Progenitor cell of endocrine pancreas (in vitro differentiated cells): ENCODE results near the gene CHST15. TPM values are rescaled to one million over a fixed set of nuclear protein-coding genes. Genes with fewer than 3 reads are reported as not detected.

Experiments
- DNase-seq: peaks from one replicate; pipeline ENCODE4 v3.0.0; 2021; ENCODE audit warnings: low spot score; ENCODE audit not compliant: unreplicated experiment
- H3K27ac Mint-ChIP-seq: 2 replicates; pipeline ENCODE4 v1.8.0; 2021; ENCODE audit warnings: mild to moderate bottlenecking, moderate library complexity, mixed read lengths
- H3K27me3 Mint-ChIP-seq: 2 replicates; pipeline ENCODE4 v1.8.0; 2021; ENCODE audit warnings: mixed read lengths
- H3K36me3 Mint-ChIP-seq: 2 replicates; pipeline ENCODE4 v1.8.0; 2022; ENCODE audit warnings: mixed read lengths; ENCODE audit not compliant: insufficient read depth
- H3K4me1 Mint-ChIP-seq: 2 replicates; pipeline ENCODE4 v1.8.0; 2021; ENCODE audit warnings: low read depth, mixed read lengths
- H3K4me3 Mint-ChIP-seq: 2 replicates; pipeline ENCODE4 v1.8.0; 2021; ENCODE audit warnings: low read depth, mild to moderate bottlenecking, moderate library complexity, mixed read lengths
- H3K9me3 Mint-ChIP-seq: 2 replicates; pipeline ENCODE4 v1.8.0; 2021; ENCODE audit warnings: low read depth, mixed read lengths
- total RNA-seq: library from RNA; stranded (reverse); gene quantifications from 2 replicates; pipeline ENCODE4 v1.2.1, GENCODE V29; 2021
- TF ChIP-seq, protein P1 (sequence below): fragments of 200-600 bp; sonication (generic); IDR thresholded peaks from one replicate; pipeline ENCODE4 v1.5.0; 2021; ENCODE audit warnings: antibody characterized with exemption, mild to moderate bottlenecking; ENCODE audit not compliant: unreplicated experiment

CHST15 gene
- total RNA-seq, 1 donor from 2014 or later = 7.9 TPM

DNA sequence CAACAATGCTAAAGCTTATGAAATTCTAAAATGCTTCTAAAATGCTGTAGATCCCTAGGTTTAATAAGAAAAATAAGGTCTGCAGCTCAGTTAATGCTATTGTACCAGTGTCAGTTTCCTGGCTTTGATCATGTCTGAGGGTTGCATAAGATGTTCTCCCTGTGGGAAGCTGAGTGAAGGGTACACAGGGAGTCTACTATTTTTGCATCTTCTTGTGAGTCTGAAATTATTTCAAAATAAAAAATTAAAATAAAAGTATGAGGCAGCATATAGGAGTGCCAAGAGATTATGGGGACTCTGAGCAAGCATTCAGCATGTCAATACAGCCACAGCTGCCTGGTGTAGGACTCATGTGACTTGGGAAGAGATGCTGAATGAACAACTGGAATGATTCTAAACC, 14.7 kb downstream of the CHST15 start:
- Mint-ChIP-seq H3K27me3 (peaks cover 13% of the 10 kb centered on the region), H3K4me3 (no peak overlapping the region)
- DNase-seq = no peak

DNA sequence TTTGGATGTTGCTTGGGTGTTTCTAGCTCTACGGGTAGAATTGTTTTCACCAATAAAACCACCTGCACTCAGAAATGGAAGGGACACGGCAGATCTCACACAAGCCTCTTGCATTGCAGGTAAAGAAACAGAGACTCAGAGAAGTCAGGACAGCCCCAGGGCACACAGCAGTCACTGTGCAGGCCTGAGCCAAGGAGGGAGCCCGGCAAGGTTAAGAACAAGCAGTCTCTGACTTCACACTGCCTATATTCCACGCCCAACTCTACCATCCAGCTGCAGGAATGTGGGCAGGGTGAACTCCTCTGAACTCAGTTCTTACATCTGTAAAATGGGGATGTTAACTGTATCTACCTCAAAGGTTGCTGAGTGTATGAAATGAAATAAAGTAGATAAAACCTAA, 15.4 kb downstream of the CHST15 start:
- DNase-seq = no peak
- H3K4me3 Mint-ChIP-seq = no peak overlapping the region
- peaks cover 13% of the 10 kb centered on the region for H3K27me3 Mint-ChIP-seq
- no peak overlapping the region for H3K27ac Mint-ChIP-seq
- H3K9me3 Mint-ChIP-seq = no peaks in the 10 kb centered on the region
- no peaks in the 10 kb centered on the region for H3K36me3 Mint-ChIP-seq
- TF ChIP-seq, protein P1, sequence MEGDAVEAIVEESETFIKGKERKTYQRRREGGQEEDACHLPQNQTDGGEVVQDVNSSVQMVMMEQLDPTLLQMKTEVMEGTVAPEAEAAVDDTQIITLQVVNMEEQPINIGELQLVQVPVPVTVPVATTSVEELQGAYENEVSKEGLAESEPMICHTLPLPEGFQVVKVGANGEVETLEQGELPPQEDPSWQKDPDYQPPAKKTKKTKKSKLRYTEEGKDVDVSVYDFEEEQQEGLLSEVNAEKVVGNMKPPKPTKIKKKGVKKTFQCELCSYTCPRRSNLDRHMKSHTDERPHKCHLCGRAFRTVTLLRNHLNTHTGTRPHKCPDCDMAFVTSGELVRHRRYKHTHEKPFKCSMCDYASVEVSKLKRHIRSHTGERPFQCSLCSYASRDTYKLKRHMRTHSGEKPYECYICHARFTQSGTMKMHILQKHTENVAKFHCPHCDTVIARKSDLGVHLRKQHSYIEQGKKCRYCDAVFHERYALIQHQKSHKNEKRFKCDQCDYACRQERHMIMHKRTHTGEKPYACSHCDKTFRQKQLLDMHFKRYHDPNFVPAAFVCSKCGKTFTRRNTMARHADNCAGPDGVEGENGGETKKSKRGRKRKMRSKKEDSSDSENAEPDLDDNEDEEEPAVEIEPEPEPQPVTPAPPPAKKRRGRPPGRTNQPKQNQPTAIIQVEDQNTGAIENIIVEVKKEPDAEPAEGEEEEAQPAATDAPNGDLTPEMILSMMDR = no peak
- peaks cover 3% of the 10 kb centered on the region for H3K4me1 Mint-ChIP-seq

More for the DNA sequence above, 14.7 kb downstream of the CHST15 start:
- Mint-ChIP-seq H3K36me3 (no peaks in the 10 kb centered on the region), H3K4me1 (peaks cover 3% of the 10 kb centered on the region), H3K9me3 (no peaks in the 10 kb centered on the region), H3K27ac (no peak overlapping the region)
- TF ChIP-seq, protein P1 = no peak

DNA sequence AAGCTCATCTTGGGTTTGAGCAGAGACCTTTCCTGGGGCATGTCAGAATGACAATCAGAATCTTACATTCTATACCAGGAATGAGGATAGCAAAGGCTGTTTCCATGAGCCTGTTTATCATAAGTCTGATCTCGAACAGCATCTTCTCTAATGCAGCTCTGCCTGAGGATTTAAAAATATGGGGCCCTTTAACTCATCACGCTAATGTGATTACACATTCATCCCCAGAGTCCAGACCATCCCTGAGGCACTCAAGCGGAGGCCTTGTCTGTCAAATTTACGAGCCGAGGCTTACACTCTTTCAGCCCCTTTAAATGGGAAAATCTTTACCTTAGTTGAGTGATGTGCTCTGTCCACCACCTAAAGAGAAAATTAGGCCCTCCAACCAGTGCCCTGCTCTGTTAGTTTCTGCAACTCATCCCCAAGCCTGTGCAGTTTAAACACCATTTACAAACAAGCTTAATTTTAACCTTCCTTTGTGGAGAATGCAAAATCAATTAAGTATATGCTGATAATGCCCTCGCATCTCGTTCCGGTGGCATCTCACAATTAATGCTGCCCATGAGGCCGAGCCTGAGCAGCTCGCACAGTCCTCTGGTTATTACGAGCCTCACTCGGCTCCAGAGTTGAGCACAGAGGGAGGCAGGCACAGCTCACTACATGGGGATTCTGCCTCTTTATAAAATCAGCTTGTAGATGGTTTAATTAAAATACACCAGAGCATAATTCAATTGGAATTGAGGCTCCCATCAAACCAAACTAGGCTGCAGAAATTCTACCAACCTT, 16.0 kb downstream of the CHST15 start:
- DNase-seq = no peak
- Mint-ChIP-seq H3K9me3 (no peaks in the 10 kb centered on the region), H3K27ac (no peak overlapping the region), H3K4me3 (no peak overlapping the region), H3K27me3 (peaks cover 13% of the 10 kb centered on the region), H3K36me3 (no peaks in the 10 kb centered on the region), H3K4me1 (peaks cover 3% of the 10 kb centered on the region)
- TF ChIP-seq, protein P1 = no peak

DNA sequence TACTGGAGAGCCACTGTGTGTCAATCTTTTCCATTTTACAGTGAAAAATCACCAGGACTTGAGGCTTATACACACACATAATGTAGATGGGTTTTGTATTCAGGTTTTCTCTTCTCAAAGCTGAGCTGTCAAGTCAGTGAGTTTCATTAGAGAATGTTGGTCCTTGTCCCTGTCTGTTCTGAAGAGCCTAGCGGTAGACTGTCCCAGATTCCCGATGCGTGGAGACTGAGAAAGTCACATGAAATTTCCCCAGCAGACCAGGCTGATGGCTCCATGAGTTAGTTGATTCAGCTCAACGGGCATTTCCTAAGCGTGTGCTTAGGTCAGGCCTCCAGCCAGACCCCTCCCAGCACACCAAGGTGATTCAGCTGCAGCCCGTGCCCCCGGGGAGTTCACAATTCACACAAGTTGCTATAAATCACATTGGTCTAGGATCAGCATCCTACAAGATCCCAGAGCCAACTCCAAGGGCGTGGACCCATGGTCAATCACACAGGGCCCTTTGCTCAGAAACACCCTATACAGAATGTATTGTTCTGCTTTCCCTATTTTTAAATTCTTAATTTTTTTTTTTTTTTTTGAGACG, 17.2 kb downstream of the CHST15 start:
- no peak for DNase-seq
- peaks cover 3% of the 10 kb centered on the region for H3K4me1 Mint-ChIP-seq
- no peak overlapping the region for H3K4me3 Mint-ChIP-seq
- no peaks in the 10 kb centered on the region for H3K36me3 Mint-ChIP-seq
- no peaks in the 10 kb centered on the region for H3K9me3 Mint-ChIP-seq
- TF ChIP-seq, protein P1 = no peak
- H3K27me3 Mint-ChIP-seq = peaks cover 13% of the 10 kb centered on the region
- no peak overlapping the region for H3K27ac Mint-ChIP-seq

DNA sequence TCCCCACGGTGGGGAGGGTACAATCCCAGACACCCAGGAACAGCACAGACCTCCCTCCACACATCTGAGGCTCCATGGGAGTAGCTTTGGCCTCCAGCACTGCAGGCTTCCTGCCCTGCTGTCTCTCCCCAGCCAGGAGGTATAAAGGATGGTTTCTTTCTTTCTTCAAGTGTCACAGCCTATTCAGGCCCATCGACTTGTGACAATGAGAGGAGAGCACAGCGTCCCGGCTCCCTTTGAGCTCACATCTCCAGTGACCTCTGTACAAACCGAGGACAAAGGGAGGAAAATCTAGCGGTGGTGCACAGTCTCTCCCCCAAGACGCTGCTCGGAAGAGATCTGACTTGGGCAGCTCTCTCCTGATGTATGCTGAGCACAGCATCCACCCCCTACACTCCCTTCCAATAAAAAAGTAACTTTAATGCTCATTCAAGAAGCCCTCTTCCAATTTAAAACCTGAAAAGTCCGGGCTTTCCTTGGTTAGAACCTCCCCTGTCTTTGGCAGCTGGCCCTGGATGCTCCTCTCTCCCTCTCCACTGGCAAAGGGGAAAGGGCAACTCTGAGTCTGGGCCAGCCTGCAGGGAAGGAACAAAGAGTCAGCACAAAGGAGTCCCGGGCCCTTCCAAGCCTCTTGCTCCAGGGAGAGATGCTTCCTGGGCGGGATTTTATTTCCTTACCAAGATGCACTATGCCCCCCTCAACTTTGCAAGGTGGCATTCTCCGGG, 18.0 kb downstream of the CHST15 start:
- Mint-ChIP-seq H3K27me3 (peaks cover 13% of the 10 kb centered on the region), H3K27ac (no peak overlapping the region), H3K9me3 (no peaks in the 10 kb centered on the region), H3K4me3 (no peak overlapping the region), H3K4me1 (peaks cover 3% of the 10 kb centered on the region), H3K36me3 (no peaks in the 10 kb centered on the region)
- no peak for DNase-seq
- TF ChIP-seq, protein P1 = no peak
